ENCODE data around the gene CPA1.

- TF ChIP-seq, protein P1, sequence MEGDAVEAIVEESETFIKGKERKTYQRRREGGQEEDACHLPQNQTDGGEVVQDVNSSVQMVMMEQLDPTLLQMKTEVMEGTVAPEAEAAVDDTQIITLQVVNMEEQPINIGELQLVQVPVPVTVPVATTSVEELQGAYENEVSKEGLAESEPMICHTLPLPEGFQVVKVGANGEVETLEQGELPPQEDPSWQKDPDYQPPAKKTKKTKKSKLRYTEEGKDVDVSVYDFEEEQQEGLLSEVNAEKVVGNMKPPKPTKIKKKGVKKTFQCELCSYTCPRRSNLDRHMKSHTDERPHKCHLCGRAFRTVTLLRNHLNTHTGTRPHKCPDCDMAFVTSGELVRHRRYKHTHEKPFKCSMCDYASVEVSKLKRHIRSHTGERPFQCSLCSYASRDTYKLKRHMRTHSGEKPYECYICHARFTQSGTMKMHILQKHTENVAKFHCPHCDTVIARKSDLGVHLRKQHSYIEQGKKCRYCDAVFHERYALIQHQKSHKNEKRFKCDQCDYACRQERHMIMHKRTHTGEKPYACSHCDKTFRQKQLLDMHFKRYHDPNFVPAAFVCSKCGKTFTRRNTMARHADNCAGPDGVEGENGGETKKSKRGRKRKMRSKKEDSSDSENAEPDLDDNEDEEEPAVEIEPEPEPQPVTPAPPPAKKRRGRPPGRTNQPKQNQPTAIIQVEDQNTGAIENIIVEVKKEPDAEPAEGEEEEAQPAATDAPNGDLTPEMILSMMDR (IDR thresholded peaks at IDR 0.05 in 8 of 11, conservative IDR thresholded peaks at IDR 0.05 in 3 of 11), result no peak
- peak in 2 of 3 donors; percentile 32 to 64 for TF ChIP-seq POLR2AphosphoS5 (IDR thresholded peaks at IDR 0.05)
- no peak for TF ChIP-seq POLR2A (IDR thresholded peaks at IDR 0.05)
Measured at GRCh38 chr7:130386876-130387275, 6.6 kb downstream of the CPA1 start.
